ENCODE results near the gene MROH2B.

DNA sequence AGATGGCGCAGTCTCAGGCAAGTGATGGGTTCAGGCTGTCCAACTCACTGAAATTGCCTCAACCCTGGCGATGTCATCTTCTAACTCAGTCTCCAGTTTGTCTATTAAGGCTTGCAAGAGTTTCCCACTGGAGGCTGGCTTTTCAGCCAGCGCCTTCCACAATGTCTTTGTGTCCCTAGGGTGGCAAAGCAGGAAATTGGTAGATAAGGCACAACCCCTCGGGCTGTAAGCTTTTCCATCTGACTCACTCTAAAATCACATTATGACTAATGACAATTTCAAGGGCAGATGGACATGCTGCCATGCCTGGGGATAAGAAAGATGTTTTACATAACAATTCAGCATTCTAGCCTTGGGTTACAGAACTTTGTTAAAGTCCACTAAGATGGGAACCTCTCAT lies 61.9 kb downstream of the MROH2B start:
- TF ChIP-seq, protein P1, sequence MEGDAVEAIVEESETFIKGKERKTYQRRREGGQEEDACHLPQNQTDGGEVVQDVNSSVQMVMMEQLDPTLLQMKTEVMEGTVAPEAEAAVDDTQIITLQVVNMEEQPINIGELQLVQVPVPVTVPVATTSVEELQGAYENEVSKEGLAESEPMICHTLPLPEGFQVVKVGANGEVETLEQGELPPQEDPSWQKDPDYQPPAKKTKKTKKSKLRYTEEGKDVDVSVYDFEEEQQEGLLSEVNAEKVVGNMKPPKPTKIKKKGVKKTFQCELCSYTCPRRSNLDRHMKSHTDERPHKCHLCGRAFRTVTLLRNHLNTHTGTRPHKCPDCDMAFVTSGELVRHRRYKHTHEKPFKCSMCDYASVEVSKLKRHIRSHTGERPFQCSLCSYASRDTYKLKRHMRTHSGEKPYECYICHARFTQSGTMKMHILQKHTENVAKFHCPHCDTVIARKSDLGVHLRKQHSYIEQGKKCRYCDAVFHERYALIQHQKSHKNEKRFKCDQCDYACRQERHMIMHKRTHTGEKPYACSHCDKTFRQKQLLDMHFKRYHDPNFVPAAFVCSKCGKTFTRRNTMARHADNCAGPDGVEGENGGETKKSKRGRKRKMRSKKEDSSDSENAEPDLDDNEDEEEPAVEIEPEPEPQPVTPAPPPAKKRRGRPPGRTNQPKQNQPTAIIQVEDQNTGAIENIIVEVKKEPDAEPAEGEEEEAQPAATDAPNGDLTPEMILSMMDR (IDR thresholded peaks at IDR 0.05) = no peak
- no peak for TF ChIP-seq POLR2A (IDR thresholded peaks at IDR 0.05)
